Keratinocyte (primary cell): Measurements from ENCODE around the gene BFSP1. TPM values are rescaled to one million over a fixed set of nuclear protein-coding genes. Genes with fewer than 3 reads are reported as not detected.

Experiments used
- DNase-seq: peaks from one replicate; pipeline ENCODE4 v3.0.0-alpha.2; 2011; ENCODE audit warnings: low read depth, missing footprints, low spot score
- FAIRE-seq: peaks from 2 replicates; lab custom pipeline; 2011; peaks lifted over from hg19 to GRCh38; lab: Jason Lieb, UNC
- H2AFZ ChIP-seq: 2 replicates; pipeline ENCODE4 v1.6.0; 2012; ENCODE audit warnings: low read length, control low read depth, inconsistent platforms; ENCODE audit not compliant: control insufficient read depth
- H3K27ac ChIP-seq: 2 replicates; pipeline ENCODE4 v1.5.1; 2011; ENCODE audit warnings: low read length; ENCODE audit not compliant: control insufficient read depth, insufficient read depth
- H3K27me3 ChIP-seq: 3 replicates; pipeline ENCODE4 v1.6.0; 2011; ENCODE audit warnings: low read length; ENCODE audit not compliant: control insufficient read depth, insufficient read depth; ENCODE audit errors: extremely low read depth
- H3K36me3 ChIP-seq, 2 experiments: 2 replicates in 1 of 2; 3 replicates in 1 of 2; pipeline ENCODE4 v1.5.1; 2011; ENCODE audit warnings: low read length in 2 of 2, mild to moderate bottlenecking in 1 of 2; ENCODE audit not compliant: control insufficient read depth in 2 of 2, insufficient read depth in 2 of 2; ENCODE audit errors: extremely low read depth in 1 of 2
- H3K4me1 ChIP-seq: 3 replicates; pipeline ENCODE4 v1.5.1; 2011; ENCODE audit warnings: low read length; ENCODE audit not compliant: control insufficient read depth, insufficient read depth; ENCODE audit errors: extremely low read depth
- H3K4me2 ChIP-seq: 3 replicates; pipeline ENCODE4 v1.6.0; 2011; ENCODE audit warnings: low read depth, low read length; ENCODE audit not compliant: control insufficient read depth, insufficient read depth; ENCODE audit errors: extremely low read depth
- H3K4me3 ChIP-seq, 3 experiments: fragments of 200-600 bp in 1 of 3; sonication (generic) in 1 of 3; 2 replicates in 2 of 3; 3 replicates in 1 of 3; pipeline ENCODE4 v1.5.1; 2011 to 2016; ENCODE audit warnings: low read length in 3 of 3, mild to moderate bottlenecking in 3 of 3, control low read depth in 2 of 3, inconsistent platforms in 1 of 3, low read depth in 1 of 3, mixed read lengths in 1 of 3, mixed run types in 1 of 3, moderate library complexity in 1 of 3; ENCODE audit not compliant: control insufficient read depth in 2 of 3, insufficient read depth in 2 of 3; ENCODE audit errors: extremely low read depth in 1 of 3
- H3K79me2 ChIP-seq: 2 replicates; pipeline ENCODE4 v1.6.0; 2012; ENCODE audit warnings: low read length; ENCODE audit not compliant: control insufficient read depth, insufficient read depth
- H3K9ac ChIP-seq: 3 replicates; pipeline ENCODE4 v1.6.0; 2011; ENCODE audit warnings: low read length; ENCODE audit not compliant: control insufficient read depth, insufficient read depth; ENCODE audit errors: extremely low read depth
- H3K9me1 ChIP-seq: 3 replicates; pipeline ENCODE4 v1.6.0; 2011; ENCODE audit warnings: low read length; ENCODE audit not compliant: control insufficient read depth, insufficient read depth; ENCODE audit errors: extremely low read depth
- H3K9me3 ChIP-seq: 2 replicates; pipeline ENCODE4 v1.5.1; 2012; ENCODE audit warnings: low read depth, low read length; ENCODE audit not compliant: control insufficient read depth
- H4K20me1 ChIP-seq: 3 replicates; pipeline ENCODE4 v1.6.0; 2011; ENCODE audit warnings: low read length; ENCODE audit not compliant: control insufficient read depth, insufficient read depth; ENCODE audit errors: extremely low read depth
- EZH2 ChIP-seq: IDR thresholded peaks from one replicate; pipeline ENCODE4 v1.6.1; 2012; ENCODE audit warnings: inconsistent platforms, mild to moderate bottlenecking, low read length, moderate library complexity
- dilution Hi-C: fragments of 300-500 bp; cut with MboI; formaldehyde crosslinking; loops from one replicate; pipeline ENCODE4 v1.7.0; 2020; ENCODE audit warnings: low sequenced_read_pairs; ENCODE audit not compliant: extremely low pct_ligation_motif_present
- polyA plus RNA-seq, 5 experiments: library from polyadenylated mRNA; depleted of rRNA in 3 of 5; stranded (reverse) in 3 of 5; stranded (forward) in 1 of 5; unstranded in 1 of 5; fragments of >200 nt; gene quantifications; 1 replicate in 1 of 5; 2 replicates in 3 of 5; 3 replicates in 1 of 5; pipeline versions ENCODE4 v1.2.1 to v1.2.3, GENCODE V29; 2011 to 2012; ENCODE audit warnings: missing spikeins in 2 of 5, low read depth in 1 of 5, low replicate concordance in 1 of 5
- TF ChIP-seq, protein P1 (sequence below), 3 experiments: IDR thresholded peaks in 1 of 3; conservative IDR thresholded peaks in 1 of 3; optimal IDR thresholded peaks in 1 of 3; 2 replicates in 2 of 3; 3 replicates in 1 of 3; pipeline versions ENCODE3 to v1.5.1; 2011; ENCODE audit warnings: low read length in 3 of 3, mild to moderate bottlenecking in 3 of 3, moderate library complexity in 2 of 3, control low read depth in 1 of 3, inconsistent platforms in 1 of 3; ENCODE audit not compliant: insufficient read depth in 2 of 3; ENCODE audit errors: extremely low read depth in 1 of 3

The BFSP1 gene
- polyA plus RNA-seq, 1 donor (not counting 4 experiments of a cell fraction or from before 2014, with no cell fraction given) = 2.2 TPM

DNA sequence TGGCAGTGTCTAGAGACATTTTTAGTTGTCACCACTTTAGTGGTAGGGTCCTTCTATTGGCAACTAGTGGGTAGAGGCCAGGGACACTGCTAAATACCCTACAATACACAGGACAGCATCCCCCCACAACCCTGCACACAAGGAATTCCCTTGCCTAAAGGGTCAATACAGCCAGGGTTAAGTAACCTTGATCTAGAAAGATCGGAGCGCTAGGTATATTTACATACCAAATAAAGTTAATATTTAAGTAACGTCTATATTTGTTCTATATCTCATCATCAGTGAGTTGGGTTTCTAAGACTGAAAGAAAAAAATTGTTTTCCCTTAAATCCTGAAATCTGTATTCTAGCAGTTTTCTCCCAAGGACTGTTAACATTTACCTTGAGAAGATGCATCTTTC, 16.1 kb downstream of the BFSP1 start:
- Histone ChIP-seq H2AFZ (no peak overlapping the region), H3K4me3 (no peak overlapping the region), H3K36me3 (no peaks in the 10 kb centered on the region), H3K4me2 (no peak overlapping the region), H3K9me1 (no peaks in the 10 kb centered on the region), H3K79me2 (no peaks in the 10 kb centered on the region), H3K27ac (no peak overlapping the region), H3K9me3 (no peaks in the 10 kb centered on the region), H3K27me3 (no peaks in the 10 kb centered on the region), H3K9ac (no peak overlapping the region), H4K20me1 (no peaks in the 10 kb centered on the region), H3K4me1 (no peaks in the 10 kb centered on the region)
- FAIRE-seq (no peak), DNase-seq (no peak)
- no peak for TF ChIP-seq EZH2
- TF ChIP-seq, protein P1, sequence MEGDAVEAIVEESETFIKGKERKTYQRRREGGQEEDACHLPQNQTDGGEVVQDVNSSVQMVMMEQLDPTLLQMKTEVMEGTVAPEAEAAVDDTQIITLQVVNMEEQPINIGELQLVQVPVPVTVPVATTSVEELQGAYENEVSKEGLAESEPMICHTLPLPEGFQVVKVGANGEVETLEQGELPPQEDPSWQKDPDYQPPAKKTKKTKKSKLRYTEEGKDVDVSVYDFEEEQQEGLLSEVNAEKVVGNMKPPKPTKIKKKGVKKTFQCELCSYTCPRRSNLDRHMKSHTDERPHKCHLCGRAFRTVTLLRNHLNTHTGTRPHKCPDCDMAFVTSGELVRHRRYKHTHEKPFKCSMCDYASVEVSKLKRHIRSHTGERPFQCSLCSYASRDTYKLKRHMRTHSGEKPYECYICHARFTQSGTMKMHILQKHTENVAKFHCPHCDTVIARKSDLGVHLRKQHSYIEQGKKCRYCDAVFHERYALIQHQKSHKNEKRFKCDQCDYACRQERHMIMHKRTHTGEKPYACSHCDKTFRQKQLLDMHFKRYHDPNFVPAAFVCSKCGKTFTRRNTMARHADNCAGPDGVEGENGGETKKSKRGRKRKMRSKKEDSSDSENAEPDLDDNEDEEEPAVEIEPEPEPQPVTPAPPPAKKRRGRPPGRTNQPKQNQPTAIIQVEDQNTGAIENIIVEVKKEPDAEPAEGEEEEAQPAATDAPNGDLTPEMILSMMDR (optimal IDR thresholded peaks at IDR 0.05 in 1 of 3, IDR thresholded peaks at IDR 0.05 in 1 of 3, conservative IDR thresholded peaks at IDR 0.05 in 1 of 3; ENCODE audit: extremely low read depth in 1 of 3, insufficient read depth in 2 of 3, low read length in 3 of 3) = no peak
- dilution Hi-C loops = no loop called here

DNA sequence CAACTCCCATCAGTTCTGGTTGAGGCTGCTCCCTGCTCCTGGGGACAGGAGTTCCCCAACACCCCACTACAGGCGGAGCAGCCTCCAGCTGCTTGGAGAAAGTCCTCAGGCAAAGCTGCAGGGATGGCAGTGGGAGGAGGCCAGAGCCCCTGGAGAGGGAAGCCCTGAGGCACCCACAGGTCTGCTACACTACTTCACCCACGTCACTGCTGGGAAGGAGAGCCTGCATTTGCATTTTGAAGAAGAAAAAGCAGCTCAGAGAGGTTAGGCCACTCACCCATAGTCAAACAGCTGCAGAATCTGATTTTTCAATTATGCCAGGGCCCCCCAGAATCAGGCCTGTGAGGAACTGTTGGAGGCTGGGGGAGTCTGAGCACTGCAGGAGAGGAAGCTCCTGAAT, 17.2 kb downstream of the BFSP1 start:
- H3K9me1 ChIP-seq = no peaks in the 10 kb centered on the region
- H3K4me2 ChIP-seq = no peak overlapping the region
- no peaks in the 10 kb centered on the region for H3K9me3 ChIP-seq
- no peaks in the 10 kb centered on the region for H3K27me3 ChIP-seq
- DNase-seq (no peak), FAIRE-seq (no peak)
- no peaks in the 10 kb centered on the region for H3K4me1 ChIP-seq
- TF ChIP-seq EZH2 = no peak
- TF ChIP-seq, protein P1 (optimal IDR thresholded peaks at IDR 0.05 in 1 of 3, IDR thresholded peaks at IDR 0.05 in 1 of 3, conservative IDR thresholded peaks at IDR 0.05 in 1 of 3; ENCODE audit: extremely low read depth in 1 of 3, insufficient read depth in 2 of 3, low read length in 3 of 3) = no peak
- no peak overlapping the region for H3K4me3 ChIP-seq
- H3K9ac ChIP-seq = no peak overlapping the region
- no peaks in the 10 kb centered on the region for H3K79me2 ChIP-seq
- H3K36me3 ChIP-seq = no peaks in the 10 kb centered on the region
- H2AFZ ChIP-seq = no peak overlapping the region
- dilution Hi-C loops = no loop called here
- H4K20me1 ChIP-seq = no peaks in the 10 kb centered on the region
- no peak overlapping the region for H3K27ac ChIP-seq
